Right lobe of liver (tissue), 6 donors: ENCODE data around the gene EFNA4. TPM values are rescaled to one million over a fixed set of nuclear protein-coding genes. Genes with fewer than 3 reads are reported as not detected.

Experiments
- ATAC-seq, 4 donors: fragments of 200-7000 bp; cut with Tn5 transposase; one replicate each; pipeline ENCODE4 v1.9.1; 2020; ENCODE audit warnings: mild to moderate bottlenecking in 4 of 4, moderate library complexity in 4 of 4
- DNase-seq, 3 donors: peaks; one replicate each; pipeline ENCODE4 v3.0.0-alpha.2; 2020
- H3K27ac ChIP-seq, 3 donors: fragments of 200-600 bp; one replicate each; pipeline ENCODE4 v1.8.0; 2022
- H3K27me3 ChIP-seq, 2 donors: fragments of 200-600 bp; one replicate each; pipeline ENCODE4 v1.8.0; 2022
- H3K36me3 ChIP-seq, 4 donors: fragments of 200-600 bp; sonication (generic) in 1 of 4; one replicate each; pipeline versions ENCODE4 v1.5.1 to v1.8.0; 2017 to 2022; ENCODE audit warnings: control low read depth in 1 of 4
- H3K4me1 ChIP-seq, 4 donors: fragments of 200-600 bp; sonication (generic) in 1 of 4; one replicate each; pipeline versions ENCODE4 v1.5.1 to v1.8.0; 2017 to 2022; ENCODE audit warnings: control low read depth in 1 of 4
- H3K4me3 ChIP-seq, 3 donors: fragments of 200-600 bp; one replicate each; pipeline ENCODE4 v1.8.0; 2022
- H3K9me3 ChIP-seq, 4 donors: fragments of 200-600 bp; sonication (generic) in 1 of 4; one replicate each; pipeline versions ENCODE4 v1.5.1 to v1.8.0; 2017 to 2022; ENCODE audit warnings: control low read depth in 1 of 4
- CTCF ChIP-seq, 4 donors: fragments of 200-600 bp in 3 of 4; fragments of 450-650 bp in 1 of 4; IDR thresholded peaks; one replicate each; pipeline versions ENCODE4 v1.5.1 to v1.8.0; 2016 to 2022; ENCODE audit warnings: antibody characterized with exemption in 4 of 4, mild to moderate bottlenecking in 2 of 4
- POLR2A ChIP-seq: fragments of 450-650 bp; IDR thresholded peaks from one replicate; pipeline ENCODE4 v1.6.1; 2017; ENCODE audit warnings: antibody characterized with exemption, mild to moderate bottlenecking
- WGBS: methylation state at CpG from one replicate; pipeline ENCODE4 v1.1.6; 2018; ENCODE audit warnings: low coverage, low lambda C conversion rate; ENCODE audit not compliant: insufficient coverage; ENCODE audit errors: missing lambda C conversion rate; 5-methylcytosine and 5-hydroxymethylcytosine counted together
- intact Hi-C, 2 donors: fragments of 100-400 bp; cut with DNase I; formaldehyde crosslinking; loops; one replicate each; pipeline versions ENCODE4 v1.11.2 to v1.14.1; 2022
- total RNA-seq, 6 experiments: library from RNA; depleted of rRNA in 2 of 6; stranded (reverse); fragments of >200 nt in 2 of 6; fragmentation: NEBNext Ultra II Directional in 3 of 6; extraction: Animal tissue kit (Norgen Biotek cat#: 25700) in 3 of 6; gene quantifications; one replicate each; pipeline versions ENCODE4 v1.1.0 to v1.2.4, GENCODE V29; 2016 to 2023
- donor health status: DM: no; HTN: yes; CAD: no.
- donor health status: DM: no; HTN: no; CAD: no.
- donor health status: DM: no; HTN: no; CAD: no.
- donor health status: DM: no; HTN: yes; CAD: no.
- donor health status: DM: no; HTN: yes; CAD: no.

The EFNA4 gene
- total RNA-seq, 6 experiments from 2014 or later = 2.3 to 6.4 (median 3.0) TPM

DNA sequence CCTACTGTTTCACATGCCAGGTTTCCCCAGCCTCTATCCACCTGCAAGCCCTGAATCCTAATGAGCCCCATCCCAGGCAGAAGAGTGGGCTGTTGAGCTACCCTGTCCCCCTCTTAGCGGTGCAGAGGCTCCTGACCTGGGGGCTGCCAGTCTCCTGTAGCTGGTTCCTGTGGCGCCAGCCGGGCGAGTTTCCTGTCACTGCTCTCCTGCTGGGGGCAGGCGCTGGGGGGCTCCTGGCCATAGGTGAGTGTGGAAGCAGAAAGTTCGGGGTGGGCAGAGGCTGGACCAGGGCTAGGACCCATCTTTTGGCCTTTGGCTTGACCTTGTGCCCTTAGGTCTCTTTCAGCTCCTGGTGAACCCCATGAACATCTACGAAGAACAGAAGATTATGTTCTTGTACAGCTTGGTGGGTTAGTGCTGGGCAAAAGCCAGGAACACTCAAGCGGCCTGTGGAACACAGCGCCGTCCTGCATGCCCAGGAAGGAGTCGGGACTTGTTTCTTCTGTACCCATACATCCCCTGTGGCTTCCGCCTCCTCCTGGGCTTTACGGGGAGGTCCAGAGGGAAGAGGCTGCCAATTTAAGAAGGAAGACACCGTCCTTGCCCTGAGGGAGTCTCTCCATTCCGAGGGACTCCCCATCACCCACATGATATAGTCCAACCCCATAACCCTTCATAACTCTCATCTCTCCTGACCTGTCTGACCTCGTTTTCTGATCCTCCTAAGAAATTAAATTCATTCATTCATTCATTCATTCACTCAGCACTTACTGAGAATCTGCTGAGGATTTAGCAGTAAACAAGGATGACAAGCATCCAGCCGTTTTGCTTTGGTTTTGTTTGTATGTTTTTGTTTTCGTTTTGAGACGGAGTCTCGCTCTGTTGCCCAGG lies 29.0 kb upstream of the EFNA4 start:
- DNase-seq = no peak
- intact Hi-C loops = no loop called here
- 80% methylated on average over 9 of the region's 20 CpGs for WGBS

GRCh38 chr1:155035936-155036335 lies 27.6 kb upstream of the EFNA4 start:
- intact Hi-C loops = no loop called here
- 50% methylated on average over 2 of the region's 2 CpGs for WGBS
- no peak for ATAC-seq

More for the DNA sequence above, 29.0 kb upstream of the EFNA4 start:
- no peak overlapping the region for H3K27ac ChIP-seq
- H3K9me3 ChIP-seq = no peaks in the 10 kb centered on the region
- peaks cover 0 to 13% (median 4%) of the 10 kb centered on the region in 4 donors for H3K4me1 ChIP-seq
- no peaks in the 10 kb centered on the region for H3K27me3 ChIP-seq
- H3K4me3 ChIP-seq = no peak overlapping the region
- no peak for ATAC-seq
- H3K36me3 ChIP-seq = no peaks in the 10 kb centered on the region
- TF ChIP-seq CTCF (IDR thresholded peaks at IDR 0.05) (no peak), POLR2A (no peak)

GRCh38 chr1:155037043-155037442 lies 26.5 kb upstream of the EFNA4 start:
- Histone ChIP-seq H3K36me3 (no peaks in the 10 kb centered on the region), H3K4me3 (no peak overlapping the region), H3K4me1 (peaks cover 0 to 14% (median 4%) of the 10 kb centered on the region in 4 donors), H3K9me3 (no peaks in the 10 kb centered on the region), H3K27ac (no peak overlapping the region), H3K27me3 (no peaks in the 10 kb centered on the region)
- intact Hi-C loops = no loop called here
- WGBS = 80% methylated on average over 1 of the region's 3 CpGs
- no peak for ATAC-seq
- DNase-seq = no peak
- TF ChIP-seq POLR2A (no peak), CTCF (IDR thresholded peaks at IDR 0.05) (no peak)

More at GRCh38 chr1:155035936-155036335, 27.6 kb upstream of the EFNA4 start:
- no peak for DNase-seq
- Histone ChIP-seq H3K36me3 (no peaks in the 10 kb centered on the region), H3K4me3 (no peak overlapping the region), H3K27me3 (no peaks in the 10 kb centered on the region), H3K4me1 (peaks cover 0 to 14% (median 4%) of the 10 kb centered on the region in 4 donors), H3K27ac (no peak overlapping the region), H3K9me3 (no peaks in the 10 kb centered on the region)
- TF ChIP-seq POLR2A (no peak), CTCF (IDR thresholded peaks at IDR 0.05) (no peak)

DNA sequence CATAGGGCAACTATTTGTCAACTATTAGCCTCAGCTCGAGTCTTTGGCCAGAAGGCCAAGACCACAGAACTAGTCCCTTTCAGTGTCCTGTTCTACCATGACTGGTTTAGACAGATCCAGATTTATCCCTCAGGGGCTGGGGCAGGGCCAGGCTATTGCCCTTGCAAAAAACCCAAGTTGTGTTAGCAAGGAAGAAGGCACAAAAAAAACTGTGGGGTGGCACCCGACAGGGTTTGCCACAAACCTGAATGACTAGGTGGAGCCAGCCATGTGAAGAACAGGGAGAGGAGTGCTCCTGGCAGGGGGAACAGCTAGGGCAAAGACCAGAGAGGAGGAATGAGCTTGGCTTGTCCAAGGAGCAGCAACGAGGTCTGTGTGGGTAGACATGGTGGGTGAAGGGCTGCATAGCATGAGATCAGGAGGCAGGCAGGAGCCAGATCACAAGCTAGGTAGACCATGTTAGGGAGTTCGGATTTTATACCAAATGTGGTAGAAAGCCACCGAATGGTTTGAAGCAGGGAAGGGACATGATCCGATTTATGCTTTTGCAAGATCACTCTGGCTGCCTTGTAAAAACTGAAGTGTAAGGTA lies 25.6 kb upstream of the EFNA4 start:
- Histone ChIP-seq H3K27me3 (no peaks in the 10 kb centered on the region), H3K4me3 (no peak overlapping the region), H3K36me3 (no peaks in the 10 kb centered on the region), H3K9me3 (no peaks in the 10 kb centered on the region), H3K4me1 (peaks cover 0 to 14% (median 4%) of the 10 kb centered on the region in 4 donors), H3K27ac (no peak overlapping the region)
- no peak for TF ChIP-seq POLR2A
- no peak for TF ChIP-seq CTCF (IDR thresholded peaks at IDR 0.05)
- intact Hi-C loops = no loop called here
- DNase-seq (no peak), ATAC-seq (no peak)
- 79% methylated on average over 6 of the region's 6 CpGs for WGBS
